Mucosa of stomach (tissue), 1 donor: ENCODE results near the gene BOD1L1.

Experiments
- H3K27me3 ChIP-seq: one replicate; pipeline ENCODE4 v1.7.0; 2013; ENCODE audit warnings: mild to moderate bottlenecking, low read length; ENCODE audit not compliant: control insufficient read depth, insufficient read depth
- H3K36me3 ChIP-seq: one replicate; pipeline ENCODE4 v1.7.0; 2013; ENCODE audit warnings: low read length; ENCODE audit not compliant: control insufficient read depth, insufficient read depth
- H3K4me1 ChIP-seq: one replicate; pipeline ENCODE4 v1.7.0; 2013; ENCODE audit warnings: mild to moderate bottlenecking, low read length; ENCODE audit not compliant: control insufficient read depth, insufficient read depth
- H3K4me3 ChIP-seq: one replicate; pipeline ENCODE4 v1.7.0; 2013; ENCODE audit warnings: low read length
- H3K9ac ChIP-seq: one replicate; pipeline ENCODE4 v1.7.0; 2013; ENCODE audit warnings: mild to moderate bottlenecking, low read length, moderate library complexity
- H3K9me3 ChIP-seq: one replicate; pipeline ENCODE4 v1.7.0; 2013; ENCODE audit warnings: mild to moderate bottlenecking, low read length, moderate library complexity; ENCODE audit not compliant: control insufficient read depth
- donor health status: Pancreatic carcinoma.

The BOD1L1 gene

DNA sequence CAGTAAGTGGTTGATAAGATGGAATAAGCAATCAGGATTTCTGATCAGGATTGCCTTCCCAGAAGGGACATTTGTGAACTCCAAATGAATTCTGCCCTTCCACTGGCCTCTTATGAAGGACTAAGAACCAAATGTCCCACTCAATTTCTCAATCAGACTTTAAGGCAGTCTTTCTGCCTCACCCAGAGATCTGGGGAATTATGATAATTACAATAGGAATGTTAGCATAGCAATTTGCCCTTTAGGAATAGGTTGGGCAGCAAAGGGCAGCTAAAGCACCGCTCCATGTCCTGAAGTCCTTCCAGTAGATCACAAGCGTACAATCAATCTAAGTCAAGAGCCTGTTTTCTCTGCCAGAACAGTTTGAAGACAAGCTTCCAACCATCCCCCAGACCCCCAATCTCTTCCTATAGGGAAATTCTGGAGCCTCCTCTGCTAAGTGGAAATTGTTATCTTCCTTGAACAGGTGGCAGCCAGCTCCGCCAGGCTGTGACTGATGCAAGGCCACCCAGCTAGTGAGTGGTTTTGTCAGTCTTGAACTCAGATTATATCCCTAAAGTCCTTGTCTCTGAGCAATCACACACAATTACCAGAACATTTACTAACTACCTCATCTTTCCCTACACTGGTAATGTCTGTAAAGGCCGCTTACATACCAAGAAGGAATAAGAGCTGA, 101.8 kb downstream of the BOD1L1 start:
- H3K4me3 ChIP-seq: no peak overlapping the region
- H3K4me1 ChIP-seq: peaks cover 3% of the 10 kb centered on the region
- peaks cover 9% of the 10 kb centered on the region for H3K9me3 ChIP-seq
- no peaks in the 10 kb centered on the region for H3K36me3 ChIP-seq
- H3K9ac ChIP-seq: no peak overlapping the region
- peaks cover 92% of the 10 kb centered on the region for H3K27me3 ChIP-seq

GRCh38 chr4:13524504-13525243, 102.9 kb downstream of the BOD1L1 start:
- peaks cover 85% of the 10 kb centered on the region for H3K27me3 ChIP-seq
- H3K4me1 ChIP-seq: peaks cover 3% of the 10 kb centered on the region
- no peak overlapping the region for H3K9ac ChIP-seq
- no peak overlapping the region for H3K4me3 ChIP-seq
- no peaks in the 10 kb centered on the region for H3K36me3 ChIP-seq
- peaks cover 9% of the 10 kb centered on the region for H3K9me3 ChIP-seq

DNA sequence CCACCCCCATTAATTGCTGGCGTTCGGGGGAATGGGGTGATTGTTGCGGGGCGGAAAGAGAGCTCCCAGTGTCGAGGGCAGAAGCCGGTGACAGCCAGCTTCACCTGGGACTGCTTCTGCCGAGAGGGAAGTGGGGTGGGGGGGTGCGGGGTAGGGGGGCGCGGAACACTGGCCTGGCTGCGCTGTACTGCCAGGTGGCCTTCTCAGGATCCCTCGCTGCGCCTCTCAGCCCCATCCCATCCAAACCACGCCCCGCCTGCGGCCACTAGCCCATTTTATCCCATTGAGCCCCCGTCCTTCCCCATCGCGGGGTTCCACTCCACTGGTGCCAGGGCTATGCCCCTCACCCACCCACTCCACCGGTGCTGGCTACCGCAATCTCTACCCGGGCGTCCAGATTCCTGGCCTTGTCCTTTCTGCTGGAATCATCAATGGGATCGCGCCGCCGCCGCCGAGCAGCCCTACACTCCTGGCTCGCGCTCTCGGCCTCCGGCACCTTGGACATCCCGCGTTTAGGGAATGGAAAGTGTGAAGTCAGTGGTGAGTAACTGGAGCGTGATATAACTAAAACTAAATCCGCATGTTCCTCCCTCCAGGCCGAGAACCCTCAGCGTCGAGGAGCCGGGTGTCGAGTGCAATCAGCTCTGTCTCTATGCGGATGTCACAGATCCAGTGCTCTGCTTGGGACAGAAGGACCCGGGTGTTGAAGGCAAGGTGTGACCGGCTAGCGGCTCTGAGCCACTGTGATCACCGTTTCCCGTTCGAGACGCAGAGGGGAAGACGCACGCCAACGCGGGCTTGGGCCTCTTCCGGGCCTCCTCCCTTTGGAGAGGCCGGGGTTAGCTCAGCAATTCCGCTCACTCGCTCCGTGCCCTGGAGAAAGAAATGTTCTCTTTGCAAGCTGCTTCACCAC, 103.7 kb downstream of the BOD1L1 start:
- peaks cover 9% of the 10 kb centered on the region for H3K9me3 ChIP-seq
- H3K36me3 ChIP-seq: no peaks in the 10 kb centered on the region
- H3K4me1 ChIP-seq: no peaks in the 10 kb centered on the region
- no peak overlapping the region for H3K9ac ChIP-seq
- peaks cover 77% of the 10 kb centered on the region for H3K27me3 ChIP-seq
- H3K4me3 ChIP-seq: no peak overlapping the region

DNA sequence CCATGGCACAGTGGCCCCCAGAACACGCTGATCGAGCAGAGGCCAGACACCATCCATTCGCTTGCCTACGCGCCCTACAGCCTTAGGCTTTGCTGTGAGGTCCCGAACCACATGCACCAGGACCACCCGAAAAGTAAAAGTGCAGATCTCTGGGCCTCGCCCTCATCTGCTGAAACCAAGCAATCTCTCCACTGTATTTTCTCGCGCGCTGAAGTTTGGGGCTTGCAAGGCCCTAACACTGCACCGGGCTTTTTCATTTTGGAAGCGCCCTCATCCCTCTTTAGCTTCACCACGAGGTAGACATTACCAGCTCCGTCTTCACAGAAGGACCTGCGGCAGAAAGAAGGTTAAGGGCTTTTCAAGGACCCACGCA, 104.4 kb downstream of the BOD1L1 start:
- Histone ChIP-seq H3K27me3 (peaks cover 69% of the 10 kb centered on the region), H3K4me3 (no peak overlapping the region), H3K36me3 (no peaks in the 10 kb centered on the region), H3K9ac (no peak overlapping the region), H3K4me1 (no peaks in the 10 kb centered on the region), H3K9me3 (peaks cover 9% of the 10 kb centered on the region)

DNA sequence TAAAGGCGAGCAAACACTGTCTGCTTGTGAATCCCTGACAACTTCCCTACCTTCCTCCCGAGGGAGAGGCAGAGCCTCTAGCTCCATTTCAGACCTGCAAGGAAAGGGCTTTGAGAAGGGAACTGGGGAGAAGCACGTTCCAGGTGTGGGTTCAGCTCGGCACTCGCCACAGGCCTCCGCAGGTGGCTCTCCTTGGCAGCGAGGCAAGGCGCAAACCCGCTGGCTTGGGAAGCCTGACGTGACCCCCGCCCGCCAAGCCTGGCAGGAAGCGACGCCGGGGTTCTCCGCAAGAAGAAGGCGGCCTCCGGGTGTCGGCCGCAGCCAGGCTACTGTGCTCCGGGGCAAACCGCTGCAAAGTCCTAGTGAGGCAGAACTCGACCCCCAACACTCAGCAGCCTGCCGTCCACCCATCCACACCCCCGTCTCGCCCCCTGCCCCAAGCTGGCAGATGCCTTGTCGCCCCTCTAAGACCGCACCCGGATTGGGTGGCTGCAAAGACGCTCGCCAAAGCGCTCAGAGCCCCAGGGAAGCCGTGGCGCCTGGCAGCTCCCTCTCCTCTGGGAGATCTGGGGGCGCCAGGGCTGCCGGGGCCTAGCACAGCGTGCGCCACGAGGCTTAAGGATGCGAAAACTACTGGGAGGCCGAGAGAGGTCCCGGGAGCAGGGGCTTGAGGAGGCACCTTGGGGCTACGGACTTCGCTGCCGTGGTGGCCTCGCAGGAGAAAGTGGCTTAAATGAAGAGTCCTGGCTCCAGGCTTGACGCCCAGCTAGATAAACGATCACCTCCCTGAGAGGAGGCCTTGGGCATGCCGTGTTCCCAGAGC, 105.0 kb downstream of the BOD1L1 start:
- peaks cover 9% of the 10 kb centered on the region for H3K9me3 ChIP-seq
- no peaks in the 10 kb centered on the region for H3K36me3 ChIP-seq
- no peaks in the 10 kb centered on the region for H3K4me1 ChIP-seq
- peaks cover 63% of the 10 kb centered on the region for H3K27me3 ChIP-seq
- H3K4me3 ChIP-seq: no peak overlapping the region
- H3K9ac ChIP-seq: no peak overlapping the region

DNA sequence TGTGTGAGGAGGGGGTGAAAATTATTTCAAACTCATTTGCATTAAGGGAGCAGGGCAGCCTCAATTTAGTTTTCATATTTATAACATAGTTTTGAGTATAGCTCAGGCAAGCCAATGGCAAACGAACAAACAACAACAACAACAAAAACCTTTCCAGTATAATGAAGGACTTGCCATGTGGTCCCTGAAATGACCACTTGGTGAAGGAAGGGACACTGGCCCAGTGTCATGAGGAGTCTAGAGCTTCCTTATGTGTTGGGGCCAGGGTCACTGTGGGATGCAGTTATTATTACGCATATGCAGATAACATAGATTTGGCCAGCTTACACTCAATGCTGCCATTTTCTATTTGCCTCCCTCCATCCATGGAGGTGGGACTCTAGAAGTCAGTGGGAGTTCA, 106.5 kb downstream of the BOD1L1 start:
- H3K36me3 ChIP-seq: no peaks in the 10 kb centered on the region
- no peak overlapping the region for H3K9ac ChIP-seq
- H3K4me1 ChIP-seq: no peaks in the 10 kb centered on the region
- peaks cover 51% of the 10 kb centered on the region for H3K27me3 ChIP-seq
- H3K4me3 ChIP-seq: no peak overlapping the region
- H3K9me3 ChIP-seq: peaks cover 9% of the 10 kb centered on the region
